CD8-positive, alpha-beta memory T cell (primary cell): Measurements from ENCODE around the gene HMGCLL1. TPM values are rescaled to one million over a fixed set of nuclear protein-coding genes. Genes with fewer than 3 reads are reported as not detected.

ENCODE experiments used
- CTCF ChIA-PET: fragments of 350-600 bp; sonication (Branson Sonifier 250); formaldehyde crosslinking; loops from one replicate; lab custom pipeline; 2021; ENCODE audit warnings: antibody characterized with exemption; lab: Charles Lee
- POLR2A ChIA-PET: fragments of 350-600 bp; sonication (Branson Sonifier 250); formaldehyde crosslinking; loops from one replicate; lab custom pipeline; 2021; ENCODE audit warnings: antibody characterized with exemption; lab: Charles Lee
- DNase-seq, 5 donors: peaks; one replicate each; pipeline versions ENCODE4 v3.0.0 to v3.0.0-alpha.2; 2020 to 2022; ENCODE audit warnings: mixed read lengths in 1 of 5
- H3K27ac ChIP-seq: one replicate; pipeline ENCODE4 v1.7.0; 2013; ENCODE audit warnings: low read depth, mild to moderate bottlenecking, low read length, moderate library complexity
- H3K27me3 ChIP-seq: 2 replicates; pipeline ENCODE4 v1.7.0; 2013; ENCODE audit warnings: low read length, mild to moderate bottlenecking; ENCODE audit not compliant: insufficient read depth, poor library complexity, severe bottlenecking
- H3K36me3 ChIP-seq: 2 replicates; pipeline ENCODE4 v1.7.0; 2013; ENCODE audit warnings: mild to moderate bottlenecking, low read length, moderate library complexity; ENCODE audit not compliant: insufficient read depth
- H3K4me1 ChIP-seq: 2 replicates; pipeline ENCODE4 v1.7.0; 2013; ENCODE audit warnings: mild to moderate bottlenecking, low read length, moderate library complexity; ENCODE audit not compliant: insufficient read depth
- H3K4me3 ChIP-seq: 2 replicates; pipeline ENCODE4 v1.7.0; 2013; ENCODE audit warnings: mild to moderate bottlenecking, low read length
- H3K9me3 ChIP-seq: 2 replicates; pipeline ENCODE4 v1.7.0; 2013; ENCODE audit warnings: mild to moderate bottlenecking, low read length
- H3K27ac Mint-ChIP-seq, 8 donors: one replicate each; pipeline ENCODE4 v1.8.0; 2020 to 2021; ENCODE audit warnings: mixed read lengths in 8 of 8, mild to moderate bottlenecking in 6 of 8, inconsistent platforms in 3 of 8, moderate library complexity in 3 of 8
- H3K27me3 Mint-ChIP-seq, 2 donors: one replicate each; pipeline ENCODE4 v1.8.0; 2020 to 2021; ENCODE audit warnings: mixed read lengths in 2 of 2, mild to moderate bottlenecking in 1 of 2, moderate library complexity in 1 of 2
- H3K36me3 Mint-ChIP-seq, 3 donors: one replicate each; pipeline ENCODE4 v1.8.0; 2020 to 2021; ENCODE audit warnings: mixed read lengths in 3 of 3, inconsistent platforms in 1 of 3, mild to moderate bottlenecking in 1 of 3
- H3K4me1 Mint-ChIP-seq, 3 donors: one replicate each; pipeline ENCODE4 v1.8.0; 2020 to 2021; ENCODE audit warnings: mixed read lengths in 3 of 3, inconsistent platforms in 1 of 3, mild to moderate bottlenecking in 1 of 3
- H3K4me3 Mint-ChIP-seq, 7 donors: one replicate each; pipeline ENCODE4 v1.8.0; 2020 to 2021; ENCODE audit warnings: mixed read lengths in 7 of 7, mild to moderate bottlenecking in 6 of 7, moderate library complexity in 4 of 7, inconsistent platforms in 2 of 7
- H3K9me3 Mint-ChIP-seq, 5 donors: one replicate each; pipeline ENCODE4 v1.8.0; 2020 to 2022; ENCODE audit warnings: mixed read lengths in 5 of 5, mild to moderate bottlenecking in 3 of 5, moderate library complexity in 2 of 5, inconsistent platforms in 1 of 5
- polyA plus RNA-seq: library from polyadenylated mRNA; unstranded; fragments of 300-500 nt; fragmentation: Illumina TruSeq; gene quantifications from one replicate; pipeline ENCODE4 v1.2.3, GENCODE V29; 2021
- total RNA-seq, 2 experiments: library from RNA; stranded (reverse); gene quantifications; one replicate each; pipeline ENCODE4 v1.2.3, GENCODE V29; 2021

HMGCLL1 gene
- total and polyA plus RNA-seq, 3 experiments from 2014 or later, result not detected

- Histone ChIP-seq H3K9me3 (no peaks in the 10 kb centered on the region), H3K36me3 (no peaks in the 10 kb centered on the region), H3K27ac (no peak overlapping the region), H3K4me3 (no peak overlapping the region), H3K4me1 (no peaks in the 10 kb centered on the region), H3K27me3 (no peaks in the 10 kb centered on the region)
- Mint-ChIP-seq H3K27ac (no peak overlapping the region), H3K4me3 (no peak overlapping the region), H3K27me3 (no peaks in the 10 kb centered on the region), H3K4me1 (no peaks in the 10 kb centered on the region), H3K36me3 (no peaks in the 10 kb centered on the region), H3K9me3 (peaks cover 2 to 25% (median 10%) of the 10 kb centered on the region in 5 donors)
- ChIA-PET CTCF (no interaction called here), POLR2A (no interaction called here)
- DNase-seq, result no peak
Measured at GRCh38 chr6:55449225-55449624, 129.8 kb downstream of the HMGCLL1 start.

GRCh38 chr6:55448451-55448850 is 130.5 kb downstream of the HMGCLL1 start:
- Histone ChIP-seq H3K4me3 (no peak overlapping the region), H3K9me3 (no peaks in the 10 kb centered on the region), H3K27me3 (no peaks in the 10 kb centered on the region), H3K36me3 (no peaks in the 10 kb centered on the region), H3K27ac (no peak overlapping the region), H3K4me1 (no peaks in the 10 kb centered on the region)
- Mint-ChIP-seq H3K36me3 (no peaks in the 10 kb centered on the region), H3K4me1 (no peaks in the 10 kb centered on the region), H3K9me3 (peaks cover 2 to 25% (median 10%) of the 10 kb centered on the region in 5 donors), H3K4me3 (no peak overlapping the region), H3K27ac (no peak overlapping the region), H3K27me3 (no peaks in the 10 kb centered on the region)
- no peak for DNase-seq
- ChIA-PET CTCF (no interaction called here), POLR2A (no interaction called here)

- H3K9me3 ChIP-seq, result no peaks in the 10 kb centered on the region
- H3K27me3 ChIP-seq, result no peaks in the 10 kb centered on the region
- no peak for DNase-seq
- no peaks in the 10 kb centered on the region for H3K4me1 ChIP-seq
- H3K4me3 ChIP-seq, result no peak overlapping the region
- H3K36me3 Mint-ChIP-seq, result no peaks in the 10 kb centered on the region
- no peak overlapping the region for H3K27ac Mint-ChIP-seq
- H3K9me3 Mint-ChIP-seq, result peaks cover 2 to 25% (median 9%) of the 10 kb centered on the region in 5 donors
- H3K27ac ChIP-seq, result no peak overlapping the region
- ChIA-PET POLR2A (no interaction called here), CTCF (no interaction called here)
- no peaks in the 10 kb centered on the region for H3K27me3 Mint-ChIP-seq
- no peaks in the 10 kb centered on the region for H3K36me3 ChIP-seq
- H3K4me1 Mint-ChIP-seq, result no peaks in the 10 kb centered on the region
- no peak overlapping the region for H3K4me3 Mint-ChIP-seq
Measured at GRCh38 chr6:55447891-55448290, 131.1 kb downstream of the HMGCLL1 start.

GRCh38 chr6:55445648-55446204 is 133.3 kb downstream of the HMGCLL1 start:
- no peaks in the 10 kb centered on the region for H3K27me3 Mint-ChIP-seq
- no peak overlapping the region for H3K27ac Mint-ChIP-seq
- Histone ChIP-seq H3K9me3 (no peaks in the 10 kb centered on the region), H3K4me1 (no peaks in the 10 kb centered on the region), H3K36me3 (no peaks in the 10 kb centered on the region), H3K27ac (no peak overlapping the region), H3K27me3 (no peaks in the 10 kb centered on the region), H3K4me3 (no peak overlapping the region)
- no peak overlapping the region for H3K4me3 Mint-ChIP-seq
- ChIA-PET POLR2A (no interaction called here), CTCF (no interaction called here)
- no peak for DNase-seq
- no peaks in the 10 kb centered on the region for H3K36me3 Mint-ChIP-seq
- H3K4me1 Mint-ChIP-seq, result no peaks in the 10 kb centered on the region
- H3K9me3 Mint-ChIP-seq, result peaks cover 1 to 15% (median 4%) of the 10 kb centered on the region in 5 donors

GRCh38 chr6:55443238-55444134 is 135.5 kb downstream of the HMGCLL1 start:
- H3K27ac Mint-ChIP-seq, result no peak overlapping the region
- peaks cover 0 to 8% (median 3%) of the 10 kb centered on the region in 5 donors for H3K9me3 Mint-ChIP-seq
- POLR2A ChIA-PET, result no interaction called here
- Histone ChIP-seq H3K4me1 (no peaks in the 10 kb centered on the region), H3K4me3 (no peak overlapping the region), H3K27me3 (no peaks in the 10 kb centered on the region), H3K36me3 (no peaks in the 10 kb centered on the region), H3K27ac (no peak overlapping the region), H3K9me3 (no peaks in the 10 kb centered on the region)
- no peak for DNase-seq
- H3K4me3 Mint-ChIP-seq, result no peak overlapping the region
- no peaks in the 10 kb centered on the region for H3K27me3 Mint-ChIP-seq
- CTCF ChIA-PET, result no interaction called here
- H3K4me1 Mint-ChIP-seq, result no peaks in the 10 kb centered on the region
- no peaks in the 10 kb centered on the region for H3K36me3 Mint-ChIP-seq

- Histone ChIP-seq H3K4me3 (no peak overlapping the region), H3K27ac (no peak overlapping the region), H3K9me3 (no peaks in the 10 kb centered on the region), H3K36me3 (no peaks in the 10 kb centered on the region), H3K27me3 (no peaks in the 10 kb centered on the region), H3K4me1 (no peaks in the 10 kb centered on the region)
- Mint-ChIP-seq H3K4me3 (no peak overlapping the region), H3K9me3 (peaks cover 0 to 17% (median 7%) of the 10 kb centered on the region in 5 donors), H3K4me1 (no peaks in the 10 kb centered on the region), H3K36me3 (no peaks in the 10 kb centered on the region), H3K27ac (no peak overlapping the region), H3K27me3 (no peaks in the 10 kb centered on the region)
- ChIA-PET POLR2A (no interaction called here), CTCF (no interaction called here)
- DNase-seq, result no peak
Measured at GRCh38 chr6:55438203-55438602, 140.8 kb downstream of the HMGCLL1 start.

- Histone ChIP-seq H3K9me3 (no peaks in the 10 kb centered on the region), H3K4me1 (no peaks in the 10 kb centered on the region), H3K4me3 (no peak overlapping the region), H3K36me3 (no peaks in the 10 kb centered on the region), H3K27ac (no peak overlapping the region), H3K27me3 (no peaks in the 10 kb centered on the region)
- Mint-ChIP-seq H3K4me1 (no peaks in the 10 kb centered on the region), H3K9me3 (peaks cover 2 to 17% (median 7%) of the 10 kb centered on the region in 5 donors), H3K27me3 (no peaks in the 10 kb centered on the region), H3K36me3 (no peaks in the 10 kb centered on the region), H3K4me3 (no peak overlapping the region), H3K27ac (no peak overlapping the region)
- POLR2A ChIA-PET, result no interaction called here
- DNase-seq, result no peak
- CTCF ChIA-PET, result no interaction called here
Measured at GRCh38 chr6:55437141-55437540, 141.9 kb downstream of the HMGCLL1 start.

GRCh38 chr6:55433446-55434130 is 145.4 kb downstream of the HMGCLL1 start:
- Mint-ChIP-seq H3K36me3 (no peaks in the 10 kb centered on the region), H3K9me3 (peaks cover 0 to 26% (median 7%) of the 10 kb centered on the region in 5 donors), H3K4me3 (no peak overlapping the region), H3K27ac (no peak overlapping the region), H3K4me1 (no peaks in the 10 kb centered on the region), H3K27me3 (no peaks in the 10 kb centered on the region)
- H3K4me1 ChIP-seq, result no peaks in the 10 kb centered on the region
- no peaks in the 10 kb centered on the region for H3K27me3 ChIP-seq
- H3K36me3 ChIP-seq, result no peaks in the 10 kb centered on the region
- no peak overlapping the region for H3K27ac ChIP-seq
- H3K9me3 ChIP-seq, result no peaks in the 10 kb centered on the region
- POLR2A ChIA-PET, result no interaction called here
- no peak for DNase-seq
- CTCF ChIA-PET, result no interaction called here
- H3K4me3 ChIP-seq, result no peak overlapping the region
